IPS-18c (cell line): ENCODE data around the gene FLYWCH2.

Experiments used
- H3K4me3 ChIP-seq: 2 replicates; pipeline ENCODE4 v1.7.0; 2013; ENCODE audit warnings: low read depth, mild to moderate bottlenecking, low read length, moderate library complexity; ENCODE audit not compliant: insufficient read depth
- H3K9me3 ChIP-seq: one replicate; pipeline ENCODE4 v1.6.1; 2013; ENCODE audit warnings: mild to moderate bottlenecking, low read length, moderate library complexity; ENCODE audit not compliant: control insufficient read depth, insufficient read depth

Gene FLYWCH2

GRCh38 chr16:2882650-2883457 lies at the start of gene FLYWCH2:
TSS of gene FLYWCH2 (plus strand) at chr16:2883215. CDS start at chr16:2896450, 13,235 bp downstream.
- Histone ChIP-seq H3K4me3 (peak within 1 kb of the TSS; percentile 89), H3K9me3 (peaks cover 11% of the 10 kb centered on the region)

GRCh38 chr16:2833776-2834175 lies 49.2 kb upstream of the FLYWCH2 start:
- Histone ChIP-seq H3K4me3 (no peak overlapping the region), H3K9me3 (no peaks in the 10 kb centered on the region)

GRCh38 chr16:2834968-2835367 lies 48.0 kb upstream of the FLYWCH2 start:
- no peak overlapping the region for H3K4me3 ChIP-seq
- H3K9me3 ChIP-seq = no peaks in the 10 kb centered on the region

GRCh38 chr16:2835638-2836493 lies 47.1 kb upstream of the FLYWCH2 start:
- Histone ChIP-seq H3K4me3 (no peak overlapping the region; the same call in 1 of the 2 replicates), H3K9me3 (no peaks in the 10 kb centered on the region)

GRCh38 chr16:2836646-2837508 lies 46.1 kb upstream of the FLYWCH2 start:
- no peak overlapping the region for H3K4me3 ChIP-seq
- H3K9me3 ChIP-seq = no peaks in the 10 kb centered on the region

- H3K9me3 ChIP-seq = peaks cover 2% of the 10 kb centered on the region
- H3K4me3 ChIP-seq = no peak overlapping the region
Measured at GRCh38 chr16:2838928-2839327, 44.1 kb upstream of the FLYWCH2 start.

GRCh38 chr16:2839650-2840450 lies 43.2 kb upstream of the FLYWCH2 start:
- Histone ChIP-seq H3K9me3 (peaks cover 2% of the 10 kb centered on the region), H3K4me3 (no peak overlapping the region)

GRCh38 chr16:2840914-2841313 lies 42.1 kb upstream of the FLYWCH2 start:
- Histone ChIP-seq H3K9me3 (peaks cover 2% of the 10 kb centered on the region), H3K4me3 (no peak overlapping the region)

- H3K4me3 ChIP-seq = no peak overlapping the region
- peaks cover 2% of the 10 kb centered on the region for H3K9me3 ChIP-seq
Measured at GRCh38 chr16:2841606-2842339, 41.2 kb upstream of the FLYWCH2 start.

- H3K4me3 ChIP-seq = no peak overlapping the region
Measured at GRCh38 chr16:2842340-2843000, 40.5 kb upstream of the FLYWCH2 start.

GRCh38 chr16:2843526-2843925 lies 39.5 kb upstream of the FLYWCH2 start:
- no peak overlapping the region for H3K4me3 ChIP-seq
- peaks cover 2% of the 10 kb centered on the region for H3K9me3 ChIP-seq

More at GRCh38 chr16:2842340-2843000, 40.5 kb upstream of the FLYWCH2 start:
- peaks cover 2% of the 10 kb centered on the region for H3K9me3 ChIP-seq

GRCh38 chr16:2845116-2845515 lies 37.9 kb upstream of the FLYWCH2 start:
- H3K4me3 ChIP-seq = no peak overlapping the region
- peaks cover 2% of the 10 kb centered on the region for H3K9me3 ChIP-seq

- H3K4me3 ChIP-seq = no peak overlapping the region
- H3K9me3 ChIP-seq = peaks cover 2% of the 10 kb centered on the region
Measured at GRCh38 chr16:2846511-2847310, 36.3 kb upstream of the FLYWCH2 start.

- Histone ChIP-seq H3K4me3 (no peak overlapping the region), H3K9me3 (no peaks in the 10 kb centered on the region)
Measured at GRCh38 chr16:2848933-2849725, 33.9 kb upstream of the FLYWCH2 start.
